Activated CD8-positive, alpha-beta T cell treated with anti-CD3 and anti-CD28 coated beads for 36 hours (primary cell): ENCODE data around the gene PIGH. TPM values are rescaled to one million over a fixed set of nuclear protein-coding genes. Genes with fewer than 3 reads are reported as not detected.

Experiments
- ATAC-seq: fragments of 200-7000 bp; cut with Tn5 transposase; one replicate; pipeline ENCODE4 v1.10.0; 2021; ENCODE audit warnings: mild to moderate bottlenecking, moderate library complexity
- CTCF ChIA-PET: fragments of 350-600 bp; sonication (Branson Sonifier 250); formaldehyde crosslinking; loops from one replicate; lab custom pipeline; 2021; ENCODE audit warnings: antibody characterized with exemption; lab: Charles Lee
- POLR2A ChIA-PET: fragments of 350-600 bp; sonication (Branson Sonifier 250); formaldehyde crosslinking; loops from one replicate; lab custom pipeline; 2021; ENCODE audit warnings: antibody characterized with exemption; lab: Charles Lee
- DNase-seq: peaks from one replicate; pipeline ENCODE4 v3.0.0-alpha.2; 2020
- H3K27ac Mint-ChIP-seq: one replicate; pipeline ENCODE4 v1.8.0; 2021; ENCODE audit warnings: mild to moderate bottlenecking, mixed read lengths
- H3K27me3 Mint-ChIP-seq: one replicate; pipeline ENCODE4 v1.8.0; 2021; ENCODE audit warnings: mixed read lengths
- H3K36me3 Mint-ChIP-seq: one replicate; pipeline ENCODE4 v1.8.0; 2021; ENCODE audit warnings: low read depth, mixed read lengths
- H3K4me1 Mint-ChIP-seq: one replicate; pipeline ENCODE4 v1.8.0; 2021; ENCODE audit warnings: low read depth, mixed read lengths
- H3K4me3 Mint-ChIP-seq: one replicate; pipeline ENCODE4 v1.8.0; 2021; ENCODE audit warnings: mild to moderate bottlenecking, moderate library complexity, mixed read lengths
- H3K9me3 Mint-ChIP-seq: one replicate; pipeline ENCODE4 v1.8.0; 2021; ENCODE audit warnings: mixed read lengths
- CTCF ChIP-seq: fragments of 200-600 bp; IDR thresholded peaks from one replicate; pipeline ENCODE4 v1.8.0; 2022; ENCODE audit warnings: antibody characterized with exemption, mild to moderate bottlenecking
- intact Hi-C: fragments of 100-400 bp; cut with micrococcal nuclease; formaldehyde crosslinking; loops from one replicate; pipeline ENCODE4 v1.10.0; 2022
- total RNA-seq, 2 experiments: library from RNA; stranded (reverse); gene quantifications; one replicate each; pipeline ENCODE4 v1.2.3, GENCODE V29; 2021

The PIGH gene
- total RNA-seq, 2 experiments from 2014 or later: 20.3 to 21.9 TPM

GRCh38 chr14:67623114-67623513 is 23.0 kb upstream of the PIGH start:
- no peak for ATAC-seq
- POLR2A ChIA-PET: interaction anchor here (0.8 to 1.0 kb wide), 4 partner anchors 12 to 81 kb away, joined by 3 read pairs; no protein-coding TSS in a partner anchor
- intact Hi-C loops: no loop called here
- H3K27me3 Mint-ChIP-seq: peaks cover 12% of the 10 kb centered on the region
- no peak overlapping the region for H3K4me3 Mint-ChIP-seq
- no peak for DNase-seq
- peak overlapping the region; percentile 55 for H3K27ac Mint-ChIP-seq
- no peaks in the 10 kb centered on the region for H3K36me3 Mint-ChIP-seq
- no peaks in the 10 kb centered on the region for H3K9me3 Mint-ChIP-seq
- TF ChIP-seq CTCF: no peak
- H3K4me1 Mint-ChIP-seq: peaks cover 27% of the 10 kb centered on the region
- CTCF ChIA-PET: interaction anchor here (2.0 to 3.4 kb wide), 2 partner anchors 44 to 81 kb away, joined by 7 to 24 read pairs; no protein-coding TSS in a partner anchor

GRCh38 chr14:67622675-67623074 is 22.6 kb upstream of the PIGH start:
- Mint-ChIP-seq H3K4me1 (peaks cover 27% of the 10 kb centered on the region), H3K27me3 (peaks cover 12% of the 10 kb centered on the region), H3K36me3 (no peaks in the 10 kb centered on the region), H3K9me3 (no peaks in the 10 kb centered on the region), H3K27ac (peak overlapping the region; percentile 55), H3K4me3 (no peak overlapping the region)
- DNase-seq: peak; percentile 59
- ATAC-seq: peak; percentile 18
- POLR2A ChIA-PET: interaction anchor here (0.8 to 1.0 kb wide), 4 partner anchors 11 to 82 kb away, joined by 3 read pairs; no protein-coding TSS in a partner anchor
- CTCF ChIA-PET: interaction anchor here (2.0 to 3.4 kb wide), 2 partner anchors 44 to 82 kb away, joined by 7 to 24 read pairs; no protein-coding TSS in a partner anchor
- intact Hi-C loops: no loop called here
- no peak for TF ChIP-seq CTCF

- POLR2A ChIA-PET: interaction anchor here (0.9 to 1.7 kb wide), 4 partner anchors 21 to 84 kb away, joined by 3 to 8 read pairs (median 4); partner anchors contain the start of gene PIGH
- ATAC-seq (no peak), DNase-seq (no peak)
- intact Hi-C loops: no loop called here
- Mint-ChIP-seq H3K27ac (peak overlapping the region; percentile 19), H3K9me3 (no peaks in the 10 kb centered on the region), H3K4me3 (peak overlapping the region; percentile 83), H3K27me3 (peaks cover 12% of the 10 kb centered on the region), H3K36me3 (no peaks in the 10 kb centered on the region), H3K4me1 (peaks cover 27% of the 10 kb centered on the region)
- no peak for TF ChIP-seq CTCF
- CTCF ChIA-PET: interaction anchor here (1.0 to 3.4 kb wide), 13 partner anchors 8 to 260 kb away, joined by 3 to 27 read pairs (median 7); partner anchors contain the start of genes ATP6V1D, EIF2S1, PIGH and RDH11
Measured at GRCh38 chr14:67620217-67620785, 20.2 kb upstream of the PIGH start.

- Mint-ChIP-seq H3K9me3 (no peaks in the 10 kb centered on the region), H3K36me3 (no peaks in the 10 kb centered on the region), H3K4me3 (peak within 1 kb of the TSS; percentile 83), H3K27me3 (peaks cover 12% of the 10 kb centered on the region), H3K4me1 (peaks cover 27% of the 10 kb centered on the region), H3K27ac (peak within 1 kb of the TSS; percentile 78)
- no peak for TF ChIP-seq CTCF
- ATAC-seq: peak; percentile 92
- CTCF ChIA-PET: interaction anchor here (0.7 to 3.4 kb wide), 49 partner anchors 7 to 260 kb away, joined by 3 to 119 read pairs (median 5); partner anchors contain the start of genes ATP6V1D, EIF2S1, PIGH and PLEKHH1
- intact Hi-C loops: loop anchor here (2.0 kb wide), 2 partner anchors 47 to 85 kb away; no protein-coding TSS in a partner anchor
- POLR2A ChIA-PET: interaction anchor here (0.7 to 1.7 kb wide), 4 partner anchors 20 to 85 kb away, joined by 3 to 8 read pairs (median 4); partner anchors contain the start of gene PIGH
- peak; percentile 98 for DNase-seq
Measured at GRCh38 chr14:67619446-67620216, 19.6 kb upstream of the PIGH start, which contains the start of gene ARG2. Gene ARG2 (plus strand): TSS chr14:67619920. CDS start chr14:67619978, 58 bp downstream.
